CD4-positive, alpha-beta T cell (primary cell): ENCODE results near the gene RASAL2. TPM values are rescaled to one million over a fixed set of nuclear protein-coding genes. Genes with fewer than 3 reads are reported as not detected.

Experiments used
- ATAC-seq: fragments of 200-7000 bp; cut with Tn5 transposase; one replicate; pipeline ENCODE4 v1.10.0; 2022; ENCODE audit warnings: mild to moderate bottlenecking; ENCODE audit not compliant: poor library complexity
- CTCF ChIA-PET: fragments of 350-600 bp; sonication (Branson Sonifier 250); formaldehyde crosslinking; loops from one replicate; lab custom pipeline; 2021; ENCODE audit warnings: antibody characterized with exemption, inconsistent platforms; lab: Charles Lee
- POLR2A ChIA-PET: fragments of 350-600 bp; sonication (Branson Sonifier 250); formaldehyde crosslinking; loops from one replicate; lab custom pipeline; 2021; ENCODE audit warnings: antibody characterized with exemption, inconsistent platforms; lab: Charles Lee
- DNase-seq, 14 experiments: peaks; one replicate each; pipeline ENCODE4 v3.0.0-alpha.2; 2013 to 2020; ENCODE audit warnings: mixed read lengths in 2 of 14
- H3K27ac ChIP-seq, 2 donors: one replicate each; pipeline versions ENCODE4 v1.5.1 to v1.7.0; 2013; ENCODE audit warnings: low read length in 2 of 2, low read depth in 1 of 2, mild to moderate bottlenecking in 1 of 2
- H3K27me3 ChIP-seq, 2 experiments: 1 replicate in 1 of 2; 2 replicates in 1 of 2; pipeline versions ENCODE4 v1.6.1 to v1.7.0; 2013; ENCODE audit warnings: low read length in 2 of 2, control low read depth in 1 of 2, mild to moderate bottlenecking in 1 of 2, moderate library complexity in 1 of 2; ENCODE audit not compliant: insufficient read depth in 2 of 2, control insufficient read depth in 1 of 2
- H3K36me3 ChIP-seq: one replicate; pipeline ENCODE4 v1.6.1; 2013; ENCODE audit warnings: low read length, control low read depth; ENCODE audit not compliant: insufficient read depth
- H3K4me1 ChIP-seq: one replicate; pipeline ENCODE4 v1.6.1; 2013; ENCODE audit warnings: low read length, control low read depth; ENCODE audit not compliant: insufficient read depth
- H3K4me3 ChIP-seq: one replicate; pipeline ENCODE4 v1.5.1; 2013; ENCODE audit warnings: mild to moderate bottlenecking, low read length, moderate library complexity
- H3K9me3 ChIP-seq, 2 experiments: 1 replicate in 1 of 2; 2 replicates in 1 of 2; pipeline versions ENCODE4 v1.6.1 to v1.7.0; 2013; ENCODE audit warnings: low read length in 2 of 2, mild to moderate bottlenecking in 2 of 2, control low read depth in 1 of 2, moderate library complexity in 1 of 2; ENCODE audit not compliant: control insufficient read depth in 1 of 2, insufficient read depth in 1 of 2
- H3K27ac Mint-ChIP-seq: one replicate; pipeline ENCODE4 v1.8.0; 2020; ENCODE audit warnings: mixed read lengths
- H3K27me3 Mint-ChIP-seq: one replicate; pipeline ENCODE4 v1.8.0; 2021; ENCODE audit warnings: mixed read lengths
- H3K36me3 Mint-ChIP-seq: one replicate; pipeline ENCODE4 v1.8.0; 2021; ENCODE audit warnings: low read depth, mixed read lengths
- H3K4me1 Mint-ChIP-seq: one replicate; pipeline ENCODE4 v1.8.0; 2021; ENCODE audit warnings: low read depth, mixed read lengths
- H3K4me3 Mint-ChIP-seq: one replicate; pipeline ENCODE4 v1.8.0; 2020; ENCODE audit warnings: mild to moderate bottlenecking, mixed read lengths
- H3K9me3 Mint-ChIP-seq: one replicate; pipeline ENCODE4 v1.8.0; 2020; ENCODE audit warnings: mixed read lengths
- intact Hi-C, 2 experiments: fragments of 100-400 bp; cut with DNase I in 1 of 2; cut with micrococcal nuclease in 1 of 2; formaldehyde crosslinking; loops; one replicate each; pipeline versions ENCODE4 v1.15.1 to v1.9.0; 2023 to 2025; cut with DNase I, micrococcal nuclease
- total RNA-seq, 174 experiments: library from RNA in 2 of 174; stranded (reverse) in 2 of 174; gene quantifications; one replicate each; pipeline ENCODE4 v1.2.3 and lab custom pipeline; 2021 to 2026
- TF ChIP-seq, protein P1 (sequence below): fragments of 200-600 bp; IDR thresholded peaks from one replicate; pipeline ENCODE4 v1.8.0; 2022; ENCODE audit warnings: antibody characterized with exemption, mild to moderate bottlenecking

RASAL2 gene
- total RNA-seq, 2 experiments from 2014 or later, result 0.03 TPM; not detected in 1

DNA sequence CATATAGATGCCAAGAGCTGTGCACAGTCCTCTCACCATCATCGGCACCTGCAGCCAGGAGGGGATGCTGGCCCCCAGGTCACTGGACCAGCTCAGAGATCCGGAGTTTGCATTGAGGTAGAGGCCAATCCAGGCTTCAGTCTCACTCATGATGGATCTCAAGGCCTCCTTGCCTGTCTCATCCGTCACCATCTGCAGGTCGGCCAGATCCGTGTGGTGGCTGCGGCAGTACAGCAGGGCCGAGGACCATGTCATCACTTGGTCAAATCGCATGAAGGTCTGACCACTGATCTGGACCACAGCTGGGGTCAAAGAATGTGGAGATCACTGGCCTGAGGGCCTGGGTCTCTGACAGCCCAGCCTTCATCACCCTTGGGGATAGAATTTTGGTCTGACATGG lies 396.2 kb downstream of the RASAL2 start:
- ChIA-PET CTCF (no interaction called here), POLR2A (no interaction called here)
- no peak overlapping the region for H3K4me3 Mint-ChIP-seq
- TF ChIP-seq, protein P1, sequence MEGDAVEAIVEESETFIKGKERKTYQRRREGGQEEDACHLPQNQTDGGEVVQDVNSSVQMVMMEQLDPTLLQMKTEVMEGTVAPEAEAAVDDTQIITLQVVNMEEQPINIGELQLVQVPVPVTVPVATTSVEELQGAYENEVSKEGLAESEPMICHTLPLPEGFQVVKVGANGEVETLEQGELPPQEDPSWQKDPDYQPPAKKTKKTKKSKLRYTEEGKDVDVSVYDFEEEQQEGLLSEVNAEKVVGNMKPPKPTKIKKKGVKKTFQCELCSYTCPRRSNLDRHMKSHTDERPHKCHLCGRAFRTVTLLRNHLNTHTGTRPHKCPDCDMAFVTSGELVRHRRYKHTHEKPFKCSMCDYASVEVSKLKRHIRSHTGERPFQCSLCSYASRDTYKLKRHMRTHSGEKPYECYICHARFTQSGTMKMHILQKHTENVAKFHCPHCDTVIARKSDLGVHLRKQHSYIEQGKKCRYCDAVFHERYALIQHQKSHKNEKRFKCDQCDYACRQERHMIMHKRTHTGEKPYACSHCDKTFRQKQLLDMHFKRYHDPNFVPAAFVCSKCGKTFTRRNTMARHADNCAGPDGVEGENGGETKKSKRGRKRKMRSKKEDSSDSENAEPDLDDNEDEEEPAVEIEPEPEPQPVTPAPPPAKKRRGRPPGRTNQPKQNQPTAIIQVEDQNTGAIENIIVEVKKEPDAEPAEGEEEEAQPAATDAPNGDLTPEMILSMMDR, result no peak
- no peaks in the 10 kb centered on the region for H3K9me3 Mint-ChIP-seq
- H3K9me3 ChIP-seq, result peaks cover 0 to 5% of the 10 kb centered on the region in 2 experiments
- no peak overlapping the region for H3K27ac ChIP-seq
- DNase-seq, result no peak
- H3K4me1 ChIP-seq, result no peaks in the 10 kb centered on the region
- no peak overlapping the region for H3K4me3 ChIP-seq
- no peaks in the 10 kb centered on the region for H3K4me1 Mint-ChIP-seq
- ATAC-seq, result no peak
- no peaks in the 10 kb centered on the region for H3K36me3 ChIP-seq
- no peaks in the 10 kb centered on the region for H3K27me3 ChIP-seq
- H3K27me3 Mint-ChIP-seq, result peaks cover 25% of the 10 kb centered on the region
- no peak overlapping the region for H3K27ac Mint-ChIP-seq
- H3K36me3 Mint-ChIP-seq, result no peaks in the 10 kb centered on the region
- intact Hi-C loops, result no loop called here

DNA sequence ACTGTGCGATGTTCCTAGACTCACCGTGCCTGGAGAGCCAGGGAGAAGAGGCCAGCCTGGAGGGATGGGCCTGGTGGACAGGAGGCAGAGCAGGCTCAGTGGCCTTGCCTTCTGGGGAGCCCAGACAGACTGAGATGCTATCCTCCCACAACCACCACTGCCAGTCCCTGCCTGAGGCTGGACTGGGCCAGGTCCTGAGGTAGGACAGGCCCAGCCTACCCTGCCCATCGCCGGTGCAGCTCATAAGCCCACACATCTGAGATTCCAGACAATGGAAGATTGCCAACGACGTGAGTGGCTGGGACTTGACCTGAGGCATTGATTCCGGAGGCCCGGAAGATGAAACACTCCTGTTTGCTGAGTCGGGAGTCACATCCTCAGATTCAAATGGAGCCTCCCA lies 397.1 kb downstream of the RASAL2 start:
- H3K27me3 Mint-ChIP-seq, result peaks cover 17% of the 10 kb centered on the region
- TF ChIP-seq, protein P1, result no peak
- DNase-seq, result no peak

DNA sequence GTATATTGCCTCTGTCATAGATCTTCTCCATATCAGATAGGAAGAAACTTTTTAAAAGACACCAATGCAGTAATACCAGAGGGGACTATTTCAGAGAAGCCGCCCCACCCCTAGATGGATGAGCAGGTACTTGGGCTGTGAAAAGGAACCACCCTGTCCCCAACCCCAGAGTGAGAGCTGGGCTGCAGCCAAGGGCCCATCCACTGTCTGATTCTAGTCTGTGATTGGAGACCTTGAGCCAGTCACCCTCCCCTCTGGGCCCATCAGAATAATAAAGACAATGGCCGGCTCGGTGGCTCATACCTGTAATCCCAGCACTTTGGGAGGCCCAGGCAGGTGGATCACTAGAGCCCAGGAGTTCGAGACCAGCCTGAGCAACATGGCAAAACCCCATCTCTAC lies 397.8 kb downstream of the RASAL2 start:
- ATAC-seq (no peak), DNase-seq (no peak)
- Mint-ChIP-seq H3K36me3 (no peaks in the 10 kb centered on the region), H3K27me3 (peaks cover 15% of the 10 kb centered on the region), H3K27ac (no peak overlapping the region), H3K4me1 (no peaks in the 10 kb centered on the region), H3K9me3 (no peaks in the 10 kb centered on the region), H3K4me3 (no peak overlapping the region)
- no peaks in the 10 kb centered on the region for H3K36me3 ChIP-seq
- no peaks in the 10 kb centered on the region for H3K4me1 ChIP-seq
- no peak overlapping the region for H3K4me3 ChIP-seq
- TF ChIP-seq, protein P1, result no peak
- CTCF ChIA-PET, result no interaction called here
- H3K27ac ChIP-seq, result no peak overlapping the region
- POLR2A ChIA-PET, result no interaction called here
- intact Hi-C loops, result no loop called here
- H3K27me3 ChIP-seq, result no peaks in the 10 kb centered on the region
- no peaks in the 10 kb centered on the region for H3K9me3 ChIP-seq

More for the DNA sequence above, 397.1 kb downstream of the RASAL2 start:
- Histone ChIP-seq H3K36me3 (no peaks in the 10 kb centered on the region), H3K4me3 (no peak overlapping the region), H3K9me3 (peaks cover 0 to 5% of the 10 kb centered on the region in 2 experiments), H3K27me3 (no peaks in the 10 kb centered on the region), H3K4me1 (no peaks in the 10 kb centered on the region), H3K27ac (no peak overlapping the region)
- no peaks in the 10 kb centered on the region for H3K36me3 Mint-ChIP-seq
- ATAC-seq, result no peak
- H3K27ac Mint-ChIP-seq, result no peak overlapping the region
- no peaks in the 10 kb centered on the region for H3K4me1 Mint-ChIP-seq
- H3K9me3 Mint-ChIP-seq, result no peaks in the 10 kb centered on the region
- CTCF ChIA-PET, result no interaction called here
- POLR2A ChIA-PET, result no interaction called here
- no peak overlapping the region for H3K4me3 Mint-ChIP-seq
- intact Hi-C loops, result no loop called here
